B cell (primary cell): ENCODE results near the gene SPRED2.

ENCODE experiments used
- CTCF ChIP-seq: fragments of 200-600 bp; IDR thresholded peaks from one replicate; pipeline ENCODE4 v1.8.0; 2022; ENCODE audit warnings: antibody characterized with exemption, mild to moderate bottlenecking
- EZH2 ChIP-seq: IDR thresholded peaks from 2 replicates; pipeline ENCODE4 v1.6.1; 2012; ENCODE audit warnings: borderline replicate concordance, low read depth, mild to moderate bottlenecking, moderate library complexity, low read length; ENCODE audit not compliant: insufficient read depth, poor library complexity, severe bottlenecking

GRCh38 chr2:65375723-65376122, 56.7 kb downstream of the SPRED2 start:
- TF ChIP-seq CTCF (no peak), EZH2 (no peak)
